Osteoblast (primary cell): ENCODE measurements around the gene KLF2. TPM values are rescaled to one million over a fixed set of nuclear protein-coding genes. Genes with fewer than 3 reads are reported as not detected.

Experiments
- DNase-seq: peaks from one replicate; pipeline ENCODE4 v3.0.0; 2011; ENCODE audit warnings: low spot score, mixed read lengths; ENCODE audit not compliant: insufficient read length; ENCODE audit errors: missing footprints
- H2AFZ ChIP-seq: 2 replicates; pipeline ENCODE4 v1.6.0; 2011; ENCODE audit warnings: mild to moderate bottlenecking, low read length
- H3K27ac ChIP-seq: 2 replicates; pipeline ENCODE4 v1.5.1; 2011; ENCODE audit warnings: mild to moderate bottlenecking, low read depth, low read length, moderate library complexity
- H3K27me3 ChIP-seq: 2 replicates; pipeline ENCODE4 v1.6.0; 2012; ENCODE audit warnings: mild to moderate bottlenecking, control low read depth, inconsistent platforms, low read length, moderate library complexity; ENCODE audit not compliant: insufficient read depth
- H3K36me3 ChIP-seq: 2 replicates; pipeline ENCODE4 v1.5.1; 2011; ENCODE audit warnings: mild to moderate bottlenecking, low read length, control low read depth, moderate library complexity; ENCODE audit not compliant: insufficient read depth
- H3K4me1 ChIP-seq: 2 replicates; pipeline ENCODE4 v1.5.1; 2011; ENCODE audit warnings: mild to moderate bottlenecking, low read length, control low read depth, moderate library complexity; ENCODE audit not compliant: insufficient read depth
- H3K4me2 ChIP-seq: 2 replicates; pipeline ENCODE4 v1.6.0; 2011; ENCODE audit warnings: mild to moderate bottlenecking, low read length; ENCODE audit not compliant: insufficient read depth
- H3K4me3 ChIP-seq: fragments of 200-600 bp; sonication (generic); 3 replicates; pipeline ENCODE4 v1.5.1; 2012; ENCODE audit warnings: mild to moderate bottlenecking, low read length, inconsistent platforms; ENCODE audit not compliant: insufficient read depth
- H3K79me2 ChIP-seq: 2 replicates; pipeline ENCODE4 v1.6.0; 2012; ENCODE audit warnings: mild to moderate bottlenecking, low read length, control low read depth, inconsistent platforms; ENCODE audit not compliant: insufficient read depth
- H3K9me3 ChIP-seq: 2 replicates; pipeline ENCODE4 v1.5.1; 2011; ENCODE audit warnings: low read depth, low read length, control low read depth
- H4K20me1 ChIP-seq: 2 replicates; pipeline ENCODE4 v1.6.0; 2012; ENCODE audit warnings: mild to moderate bottlenecking, low read length, control low read depth; ENCODE audit not compliant: insufficient read depth
- CTCF ChIP-seq: IDR thresholded peaks from 2 replicates; pipeline ENCODE4 v1.5.1; 2011; ENCODE audit warnings: mild to moderate bottlenecking, low read depth, low read length, moderate library complexity; ENCODE audit errors: extremely low read depth
- total RNA-seq: library from RNA; depleted of rRNA; stranded (reverse); fragments of >200 nt; gene quantifications from 2 replicates; pipeline ENCODE4 v1.2.3, GENCODE V29; 2012

KLF2 gene
- total RNA-seq, 1 donor = 16.6 TPM

- no peak overlapping the region for H3K27ac ChIP-seq
Measured at GRCh38 chr19:16335226-16335625, 10.6 kb downstream of the KLF2 start.

GRCh38 chr19:16336571-16336970, 11.9 kb downstream of the KLF2 start:
- Histone ChIP-seq H4K20me1 (no peaks in the 10 kb centered on the region), H3K4me2 (peak overlapping the region; percentile 8), H3K4me3 (no peak overlapping the region), H3K4me1 (peaks cover 42% of the 10 kb centered on the region), H3K79me2 (no peaks in the 10 kb centered on the region), H3K9me3 (no peaks in the 10 kb centered on the region), H3K36me3 (no peaks in the 10 kb centered on the region), H3K27ac (no peak overlapping the region), H3K27me3 (no peaks in the 10 kb centered on the region), H2AFZ (no peak overlapping the region)
- no peak for TF ChIP-seq CTCF
- DNase-seq = peak; percentile 71

More at GRCh38 chr19:16335226-16335625, 10.6 kb downstream of the KLF2 start:
- Histone ChIP-seq H3K79me2 (no peaks in the 10 kb centered on the region), H3K4me3 (no peak overlapping the region), H3K4me2 (no peak overlapping the region), H3K27me3 (no peaks in the 10 kb centered on the region), H3K4me1 (peaks cover 43% of the 10 kb centered on the region), H4K20me1 (no peaks in the 10 kb centered on the region), H3K9me3 (no peaks in the 10 kb centered on the region), H3K36me3 (no peaks in the 10 kb centered on the region), H2AFZ (no peak overlapping the region)
- DNase-seq = no peak
- no peak for TF ChIP-seq CTCF

- no peaks in the 10 kb centered on the region for H4K20me1 ChIP-seq
- peak overlapping the region; percentile 73 for H3K4me2 ChIP-seq
- no peaks in the 10 kb centered on the region for H3K27me3 ChIP-seq
- H3K4me3 ChIP-seq = no peak overlapping the region
- peak; percentile 83 for DNase-seq
- H3K79me2 ChIP-seq = no peaks in the 10 kb centered on the region
- H3K4me1 ChIP-seq = peaks cover 52% of the 10 kb centered on the region
- no peaks in the 10 kb centered on the region for H3K36me3 ChIP-seq
- H2AFZ ChIP-seq = no peak overlapping the region
- TF ChIP-seq CTCF = no peak
- H3K27ac ChIP-seq = peak overlapping the region; percentile 70
- H3K9me3 ChIP-seq = no peaks in the 10 kb centered on the region
Measured at GRCh38 chr19:16337809-16338469, 13.3 kb downstream of the KLF2 start.

- DNase-seq = peak; percentile 96
- Histone ChIP-seq H3K9me3 (no peaks in the 10 kb centered on the region), H3K36me3 (no peaks in the 10 kb centered on the region), H2AFZ (peak overlapping the region; percentile 15), H3K4me1 (peaks cover 52% of the 10 kb centered on the region), H3K27ac (peak overlapping the region; percentile 70), H3K27me3 (no peaks in the 10 kb centered on the region), H3K4me2 (peak overlapping the region; percentile 73), H4K20me1 (no peaks in the 10 kb centered on the region), H3K79me2 (no peaks in the 10 kb centered on the region), H3K4me3 (peak overlapping the region; percentile 31)
- TF ChIP-seq CTCF = peak; percentile 20
Measured at GRCh38 chr19:16338470-16339360, 14.1 kb downstream of the KLF2 start.
